Endometrial microvascular endothelial cells (primary cell): ENCODE results near the gene TWF2. TPM values are rescaled to one million over a fixed set of nuclear protein-coding genes. Genes with fewer than 3 reads are reported as not detected.

Experiments
- in situ Hi-C: cut with HindIII; loops from 2 replicates; pipeline ENCODE4 v1.10.0; 2017; ENCODE audit warnings: low sequenced_read_pairs, low pct_unique_long_range_greater_than_20kb; ENCODE audit errors: inconsistent ontology term
- total RNA-seq: library from RNA; depleted of rRNA; stranded (reverse); fragments of >200 nt; gene quantifications from one replicate; pipeline ENCODE4 v1.2.3, GENCODE V29; 2015; ENCODE audit errors: inconsistent ontology term

TWF2 gene
- total RNA-seq, 1 donor from 2014 or later, result 185 TPM

DNA sequence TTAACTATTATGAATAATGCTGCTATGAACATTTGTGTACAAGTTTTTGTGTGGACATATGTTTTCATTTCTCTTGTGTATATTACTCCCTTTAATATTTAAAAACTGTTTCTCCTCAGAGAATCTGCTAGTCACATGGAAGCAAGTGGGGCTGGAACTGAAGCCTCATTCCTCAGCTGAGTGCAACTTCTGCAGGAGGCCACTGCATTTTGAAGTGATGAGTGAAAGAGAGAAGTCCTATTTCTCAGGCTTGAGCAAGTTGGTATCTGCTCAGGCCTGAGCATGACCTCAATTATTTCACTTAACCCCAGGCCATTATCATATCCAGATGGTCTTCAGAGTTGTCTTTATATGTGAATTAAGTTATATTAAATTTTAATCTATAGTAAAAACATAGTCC lies 25.1 kb downstream of the TWF2 start:
- in situ Hi-C loops, result no loop called here

DNA sequence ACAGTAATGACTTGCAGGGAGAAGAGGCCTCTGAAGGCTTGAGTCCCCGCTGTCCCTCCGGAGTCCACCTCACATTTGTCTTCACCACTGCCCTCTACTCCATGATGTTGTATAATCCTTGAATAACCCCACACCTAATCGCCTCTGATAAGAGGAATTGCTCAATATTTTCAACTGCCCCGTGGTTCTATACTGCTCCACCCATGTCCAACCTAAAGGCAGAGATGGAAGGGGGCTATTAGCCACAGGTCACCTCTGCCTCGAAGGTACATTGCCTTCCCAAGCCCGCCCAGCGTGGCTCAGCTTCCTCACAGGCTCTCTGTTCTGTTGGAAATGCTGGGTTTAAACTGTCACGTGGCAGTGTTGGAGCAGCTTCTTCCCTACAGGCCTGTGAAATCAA lies 26.0 kb downstream of the TWF2 start:
- in situ Hi-C loops, result no loop called here

DNA sequence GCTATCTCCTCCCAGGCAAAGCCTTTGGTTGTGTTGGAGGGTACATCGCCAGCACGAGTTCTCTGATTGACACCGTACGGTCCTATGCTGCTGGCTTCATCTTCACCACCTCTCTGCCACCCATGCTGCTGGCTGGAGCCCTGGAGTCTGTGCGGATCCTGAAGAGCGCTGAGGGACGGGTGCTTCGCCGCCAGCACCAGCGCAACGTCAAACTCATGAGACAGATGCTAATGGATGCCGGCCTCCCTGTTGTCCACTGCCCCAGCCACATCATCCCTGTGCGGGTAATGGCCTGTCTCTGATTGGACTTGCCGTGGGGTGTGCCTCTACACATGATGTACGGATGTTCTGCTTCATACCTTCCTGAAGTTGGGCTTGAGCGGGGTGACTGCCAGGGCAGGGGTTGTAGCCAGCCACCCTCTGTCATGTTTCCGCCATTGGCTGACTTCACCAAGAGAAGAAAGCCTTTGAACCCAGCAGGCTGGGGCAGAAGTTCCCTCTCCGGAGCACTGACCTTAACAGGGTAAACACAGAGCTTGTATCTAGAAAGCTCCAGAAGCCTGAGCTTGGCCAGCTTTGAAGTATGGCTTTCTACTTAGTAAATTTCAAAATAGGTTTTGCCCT lies 27.6 kb downstream of the TWF2 start:
- in situ Hi-C loops, result no loop called here

DNA sequence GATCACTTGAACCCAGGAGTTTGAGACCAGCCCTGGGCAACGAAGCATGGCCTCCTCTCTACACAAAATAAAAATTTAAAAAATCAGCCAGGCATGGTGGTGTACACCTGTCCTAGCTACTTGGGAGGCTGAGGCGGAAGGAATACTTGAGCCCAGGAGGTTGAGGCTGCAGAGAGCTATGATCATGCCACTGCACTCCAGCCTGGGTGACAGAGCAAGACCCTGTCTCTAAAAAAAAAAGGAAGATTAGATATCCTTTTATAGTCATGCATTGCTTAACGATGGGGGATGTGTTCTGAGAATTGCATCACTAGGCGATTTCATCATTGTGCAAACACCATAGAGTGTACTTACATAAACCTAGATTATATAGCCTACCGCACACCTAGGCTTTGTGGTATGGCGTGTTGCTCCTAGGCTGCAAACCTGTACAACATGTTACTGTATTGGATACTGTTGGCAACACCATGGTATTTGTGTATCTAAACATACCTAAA lies 28.4 kb downstream of the TWF2 start:
- in situ Hi-C loops, result no loop called here

DNA sequence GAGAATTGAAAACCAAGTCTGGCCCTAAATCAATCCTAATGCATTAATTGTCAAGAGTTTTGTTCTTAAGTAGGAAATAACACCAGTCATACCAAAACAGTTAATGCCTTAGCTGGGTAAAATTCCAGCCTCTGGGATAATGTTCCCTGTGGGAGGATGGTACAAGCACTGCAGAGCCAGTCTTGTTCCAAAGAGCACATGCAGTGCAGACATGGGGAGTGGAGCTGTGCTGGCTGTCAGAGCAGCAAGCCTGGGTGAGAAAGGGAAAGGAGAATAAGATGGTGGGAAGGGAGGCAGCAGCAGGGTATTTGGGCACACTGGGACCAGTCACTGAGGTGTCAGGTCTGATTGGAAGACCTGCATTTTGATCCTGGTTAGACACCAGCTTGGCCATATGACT lies 28.9 kb downstream of the TWF2 start:
- in situ Hi-C loops, result no loop called here

DNA sequence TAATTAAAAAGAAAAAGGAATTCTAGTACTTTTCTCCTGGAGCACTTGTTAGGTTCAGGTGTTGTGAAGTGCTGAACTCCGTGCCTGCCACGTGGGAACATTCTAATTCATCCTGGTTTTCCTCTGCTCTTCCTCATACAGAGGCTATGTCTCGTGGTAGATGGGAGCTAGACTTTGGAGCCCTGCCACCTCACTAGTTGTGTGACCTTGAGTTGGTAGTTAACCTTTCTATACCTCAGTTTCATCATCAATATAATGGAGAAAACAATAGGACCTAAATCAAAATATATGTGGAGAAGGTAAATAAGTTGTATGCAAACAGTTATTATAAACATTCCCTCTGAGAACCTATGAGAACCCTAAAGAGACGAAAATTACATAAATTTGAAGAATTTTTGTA lies 30.4 kb downstream of the TWF2 start:
- in situ Hi-C loops, result no loop called here

DNA sequence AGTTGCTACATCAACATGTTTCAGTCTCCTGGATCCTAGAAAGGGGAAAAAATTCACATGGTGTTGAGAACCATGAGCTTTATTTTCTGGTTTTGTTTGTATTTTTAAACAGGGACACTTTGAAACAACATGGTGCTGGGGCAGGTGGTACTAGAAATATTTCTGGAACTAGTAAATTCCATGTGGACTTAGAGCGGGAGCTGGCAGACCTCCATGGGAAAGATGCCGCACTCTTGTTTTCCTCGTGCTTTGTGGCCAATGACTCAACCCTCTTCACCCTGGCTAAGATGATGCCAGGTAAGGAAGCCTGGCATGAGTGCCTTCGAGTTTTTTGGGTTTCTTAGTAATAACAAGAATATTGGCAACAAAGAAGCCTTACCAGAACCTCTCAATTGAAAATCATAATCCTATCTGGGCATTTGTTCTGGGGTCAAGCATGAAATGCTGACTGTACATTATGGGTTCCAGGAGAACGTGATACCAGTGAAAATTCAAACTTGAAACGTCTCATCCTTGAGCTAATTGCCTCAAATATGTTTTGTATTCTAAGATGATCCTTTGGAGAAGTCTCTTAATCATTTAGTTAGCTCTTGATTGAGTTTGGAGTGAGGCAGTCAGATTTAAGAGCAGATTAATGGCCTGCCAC lies 33.1 kb downstream of the TWF2 start:
- in situ Hi-C loops, result no loop called here

GRCh38 chr3:52204337-52205073 lies 34.5 kb downstream of the TWF2 start:
- in situ Hi-C loops, result no loop called here

- in situ Hi-C loops, result no loop called here
These were observed 35.3 kb downstream of the TWF2 start for GRCh38 chr3:52203701-52204100.

GRCh38 chr3:52202384-52203077 lies 36.4 kb downstream of the TWF2 start:
- in situ Hi-C loops, result no loop called here

DNA sequence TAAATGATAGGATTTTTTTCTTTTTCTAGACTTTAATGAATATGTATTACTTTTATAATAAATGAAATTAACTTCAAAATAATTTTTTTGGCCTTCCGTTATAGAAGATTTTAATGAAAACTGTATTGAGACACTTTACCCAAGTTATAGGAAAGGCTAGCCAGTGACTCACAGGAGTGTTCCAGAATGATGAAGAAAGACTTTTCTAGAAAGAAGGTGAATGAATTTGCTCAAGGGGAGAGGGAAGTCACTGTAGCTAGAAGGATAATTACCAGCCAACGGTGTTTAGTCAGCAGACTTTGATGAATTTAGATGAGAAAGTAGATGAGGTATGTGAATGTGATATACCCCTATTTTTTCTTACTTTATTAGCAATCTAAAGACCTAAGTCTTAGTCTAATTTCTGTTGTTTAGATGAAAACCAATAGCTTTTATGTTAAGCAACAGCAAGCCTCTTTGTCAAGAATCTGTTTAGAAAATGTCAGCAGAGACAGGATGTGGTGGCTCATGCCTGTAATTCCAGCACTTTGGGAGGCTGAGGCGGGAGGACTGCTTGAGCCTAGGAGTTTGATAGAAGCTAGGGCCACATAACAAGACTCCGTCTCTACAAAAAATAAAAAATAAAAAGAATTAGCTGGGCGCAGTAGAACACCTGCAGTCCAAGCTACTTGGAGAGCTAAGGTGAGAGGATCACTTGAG lies 37.8 kb downstream of the TWF2 start:
- in situ Hi-C loops, result no loop called here

DNA sequence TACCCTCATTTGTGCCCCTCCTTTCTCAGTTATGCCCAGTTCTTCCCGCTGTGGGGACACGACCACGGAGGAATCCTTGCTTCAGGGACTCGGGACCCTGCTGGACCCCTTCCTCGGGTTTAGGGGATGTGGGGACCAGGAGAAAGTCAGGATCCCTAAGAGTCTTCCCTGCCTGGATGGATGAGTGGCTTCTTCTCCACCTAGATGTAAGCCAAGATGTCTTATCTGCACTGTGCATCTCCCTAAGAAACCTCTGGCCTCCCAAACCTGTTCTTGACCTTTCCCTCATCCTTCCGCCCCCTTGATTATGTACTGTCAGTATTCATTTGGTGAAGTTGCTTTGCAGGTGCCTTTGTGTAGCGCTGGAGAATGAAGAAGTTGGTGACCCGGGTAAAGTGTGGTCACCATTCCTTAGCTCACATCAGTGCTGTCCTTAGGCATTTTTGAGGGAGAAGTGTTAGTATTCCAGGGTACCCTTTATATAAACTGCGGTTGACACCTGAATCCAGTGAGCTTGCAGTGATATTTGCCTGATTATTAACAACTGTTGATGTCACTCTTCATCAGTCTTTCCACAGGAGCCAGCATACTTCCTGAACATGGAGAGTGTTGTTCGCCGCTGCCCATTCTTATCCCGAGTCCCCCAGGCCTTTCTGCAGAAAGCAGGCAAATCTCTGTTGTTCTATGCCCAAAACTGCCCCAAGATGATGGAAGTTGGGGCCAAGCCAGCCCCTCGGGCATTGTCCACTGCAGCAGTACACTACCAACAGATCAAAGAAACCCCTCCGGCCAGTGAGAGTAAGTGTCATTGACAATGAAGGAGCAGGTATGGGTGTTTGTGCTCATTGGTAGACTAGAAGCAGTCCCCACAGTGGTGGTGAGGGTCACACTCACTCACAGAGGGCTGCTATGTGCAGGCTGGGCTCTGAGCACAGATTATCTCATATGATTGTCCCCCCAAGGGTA lies 40.0 kb downstream of the TWF2 start:
- in situ Hi-C loops, result no loop called here

- in situ Hi-C loops, result no loop called here
These were observed 40.9 kb downstream of the TWF2 start, which contains the start of gene ALAS1 for GRCh38 chr3:52197842-52198625. Gene ALAS1 (plus strand): TSS chr3:52198160. CDS start chr3:52199242, 1,082 bp downstream.

GRCh38 chr3:52197499-52197841 lies 41.5 kb downstream of the TWF2 start:
- in situ Hi-C loops, result no loop called here

GRCh38 chr3:52196977-52197376 lies 42.0 kb downstream of the TWF2 start:
- in situ Hi-C loops, result no loop called here

DNA sequence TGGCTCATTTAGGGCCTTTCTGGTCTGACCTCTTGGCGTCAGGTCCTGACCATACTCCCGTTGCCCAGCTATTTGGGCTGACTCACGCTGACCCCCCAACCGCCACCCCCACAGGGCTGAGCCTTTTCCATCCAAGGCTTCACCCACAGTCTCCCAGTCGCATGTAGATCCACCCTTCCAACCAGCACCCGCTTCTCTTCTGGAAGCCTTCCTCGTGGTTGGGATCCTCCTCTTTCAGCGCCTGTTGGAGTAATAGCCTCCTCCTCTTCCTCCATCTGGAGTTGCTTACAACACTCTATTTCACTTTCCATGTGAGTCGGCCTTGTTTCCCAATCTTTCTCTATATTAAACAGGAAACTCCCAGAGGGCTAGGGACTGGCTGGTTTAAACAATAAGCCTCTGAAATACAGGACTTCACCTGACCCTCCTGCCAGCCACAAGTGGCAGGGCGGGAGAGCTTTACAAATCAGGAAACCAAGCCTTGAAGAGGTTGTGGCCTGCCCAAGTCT lies 43.1 kb downstream of the TWF2 start:
- in situ Hi-C loops, result no loop called here

DNA sequence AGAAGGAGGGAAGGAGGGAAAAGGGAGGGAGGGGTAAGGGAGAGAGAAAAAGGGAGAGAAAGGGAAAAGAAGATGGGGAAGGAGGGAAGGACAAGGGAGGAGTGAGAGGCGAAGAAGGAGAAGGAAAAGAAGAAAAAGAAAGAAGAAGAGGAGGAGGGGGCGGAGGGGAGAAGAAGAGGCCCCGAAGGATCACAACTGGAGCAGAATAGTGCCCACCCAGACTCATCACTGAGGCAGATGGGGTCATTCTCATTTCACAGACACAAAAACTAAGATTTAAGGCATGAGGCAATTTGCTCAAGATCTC lies 43.7 kb downstream of the TWF2 start:
- in situ Hi-C loops, result no loop called here
